BE2C (cell line): Measurements from ENCODE around the gene ICAM2.
A peak's percentile ranks its signal among the peaks of the same experiment; 100 is the strongest.

Source experiments
- DNase-seq: peaks from one replicate; pipeline ENCODE4 v3.0.0-alpha.2; 2020
- H3K27me3 ChIP-seq: fragments of 250-450 bp; sonication (Bioruptor Pico); 2 replicates; pipeline ENCODE4 v1.5.1; 2020; ENCODE audit warnings: mild to moderate bottlenecking
- H3K36me3 ChIP-seq: fragments of 250-450 bp; sonication (Bioruptor Pico); 2 replicates; pipeline ENCODE4 v1.5.1; 2020; ENCODE audit warnings: mild to moderate bottlenecking
- H3K4me1 ChIP-seq: fragments of 250-450 bp; sonication (Bioruptor Pico); 2 replicates; pipeline ENCODE4 v1.5.1; 2020
- H3K4me3 ChIP-seq: 2 replicates; pipeline ENCODE4 v1.5.1; 2011; ENCODE audit warnings: low read depth, low read length
- H3K9me3 ChIP-seq: fragments of 250-450 bp; sonication (Bioruptor Pico); 2 replicates; pipeline ENCODE4 v1.5.1; 2020
- TF ChIP-seq, protein P1 (sequence below): IDR thresholded peaks from 2 replicates; pipeline ENCODE4 v1.5.1; 2012; ENCODE audit warnings: mild to moderate bottlenecking, low read depth, low read length

Gene ICAM2

DNA sequence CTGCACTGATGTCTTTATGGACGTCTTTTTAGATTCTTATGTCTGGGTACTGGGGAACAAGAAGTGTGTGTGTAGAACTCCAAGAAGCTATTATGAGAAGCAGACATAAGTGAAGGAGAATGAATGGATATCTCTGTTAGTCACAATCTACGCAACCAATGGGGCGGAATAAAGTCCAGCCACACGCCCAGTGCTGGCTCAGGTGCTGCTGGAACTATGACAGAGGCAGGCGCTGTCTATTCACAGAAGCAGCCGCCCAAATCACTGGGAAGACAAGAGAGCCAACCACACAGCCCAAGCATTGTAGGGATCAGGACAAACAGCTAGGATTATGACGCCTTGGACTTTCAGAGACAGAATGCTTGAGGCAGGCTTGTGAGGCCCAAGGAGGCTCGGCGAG, 43.9 kb upstream of the ICAM2 start:
- H3K27me3 ChIP-seq: no peaks in the 10 kb centered on the region
- H3K4me1 ChIP-seq: no peaks in the 10 kb centered on the region
- TF ChIP-seq, protein P1, sequence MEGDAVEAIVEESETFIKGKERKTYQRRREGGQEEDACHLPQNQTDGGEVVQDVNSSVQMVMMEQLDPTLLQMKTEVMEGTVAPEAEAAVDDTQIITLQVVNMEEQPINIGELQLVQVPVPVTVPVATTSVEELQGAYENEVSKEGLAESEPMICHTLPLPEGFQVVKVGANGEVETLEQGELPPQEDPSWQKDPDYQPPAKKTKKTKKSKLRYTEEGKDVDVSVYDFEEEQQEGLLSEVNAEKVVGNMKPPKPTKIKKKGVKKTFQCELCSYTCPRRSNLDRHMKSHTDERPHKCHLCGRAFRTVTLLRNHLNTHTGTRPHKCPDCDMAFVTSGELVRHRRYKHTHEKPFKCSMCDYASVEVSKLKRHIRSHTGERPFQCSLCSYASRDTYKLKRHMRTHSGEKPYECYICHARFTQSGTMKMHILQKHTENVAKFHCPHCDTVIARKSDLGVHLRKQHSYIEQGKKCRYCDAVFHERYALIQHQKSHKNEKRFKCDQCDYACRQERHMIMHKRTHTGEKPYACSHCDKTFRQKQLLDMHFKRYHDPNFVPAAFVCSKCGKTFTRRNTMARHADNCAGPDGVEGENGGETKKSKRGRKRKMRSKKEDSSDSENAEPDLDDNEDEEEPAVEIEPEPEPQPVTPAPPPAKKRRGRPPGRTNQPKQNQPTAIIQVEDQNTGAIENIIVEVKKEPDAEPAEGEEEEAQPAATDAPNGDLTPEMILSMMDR: no peak
- no peaks in the 10 kb centered on the region for H3K9me3 ChIP-seq
- no peaks in the 10 kb centered on the region for H3K36me3 ChIP-seq
- no peak for DNase-seq
- no peak overlapping the region for H3K4me3 ChIP-seq

DNA sequence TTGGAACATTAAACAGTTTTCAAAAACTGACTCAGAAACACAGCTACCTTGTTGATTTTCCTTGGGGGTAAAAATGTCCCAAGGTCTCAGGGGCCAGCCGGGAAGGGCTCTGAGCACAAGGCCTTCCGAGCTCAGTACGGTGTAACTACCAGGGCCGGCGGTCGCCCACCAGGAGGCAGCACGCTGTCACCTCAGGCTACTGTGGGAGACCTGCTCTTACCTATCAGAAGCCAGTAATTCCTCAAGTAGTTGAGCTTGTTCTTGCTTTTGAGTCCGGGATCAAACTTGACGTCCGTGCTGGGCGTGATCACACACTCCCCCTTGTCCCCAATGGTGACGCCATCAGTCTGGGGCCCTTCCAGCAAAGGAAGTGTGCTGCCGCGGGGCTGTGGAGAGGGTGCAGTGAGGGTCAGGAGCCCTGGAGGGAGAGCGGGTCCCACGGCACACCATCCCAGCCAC, 43.4 kb upstream of the ICAM2 start:
- TF ChIP-seq, protein P1: peak; percentile 36
- Histone ChIP-seq H3K4me3 (no peak overlapping the region), H3K36me3 (no peaks in the 10 kb centered on the region), H3K4me1 (no peaks in the 10 kb centered on the region), H3K9me3 (no peaks in the 10 kb centered on the region), H3K27me3 (no peaks in the 10 kb centered on the region)
- DNase-seq: peak; percentile 65

DNA sequence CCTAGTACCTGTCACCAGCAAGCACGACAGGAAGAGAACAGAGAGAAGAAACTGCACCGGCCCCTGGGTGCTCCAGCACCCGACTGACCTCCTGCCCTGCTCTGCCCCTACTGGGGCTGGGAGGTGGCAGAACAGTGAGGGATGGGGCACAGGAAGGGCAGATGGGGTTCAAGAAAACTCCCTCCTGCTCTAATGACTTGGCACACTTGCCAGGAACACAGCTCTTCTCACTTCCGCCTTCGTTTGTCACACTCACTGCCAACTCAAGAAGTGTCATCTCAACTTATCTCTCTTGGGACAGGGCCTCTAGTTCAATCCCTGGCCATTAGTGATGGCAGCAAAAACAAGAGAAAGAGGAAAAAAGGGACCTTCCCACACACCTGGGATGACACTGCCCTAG, 42.7 kb upstream of the ICAM2 start:
- H3K4me3 ChIP-seq: no peak overlapping the region
- no peaks in the 10 kb centered on the region for H3K27me3 ChIP-seq
- TF ChIP-seq, protein P1: no peak
- H3K9me3 ChIP-seq: no peaks in the 10 kb centered on the region
- no peaks in the 10 kb centered on the region for H3K36me3 ChIP-seq
- no peaks in the 10 kb centered on the region for H3K4me1 ChIP-seq
- DNase-seq: no peak

DNA sequence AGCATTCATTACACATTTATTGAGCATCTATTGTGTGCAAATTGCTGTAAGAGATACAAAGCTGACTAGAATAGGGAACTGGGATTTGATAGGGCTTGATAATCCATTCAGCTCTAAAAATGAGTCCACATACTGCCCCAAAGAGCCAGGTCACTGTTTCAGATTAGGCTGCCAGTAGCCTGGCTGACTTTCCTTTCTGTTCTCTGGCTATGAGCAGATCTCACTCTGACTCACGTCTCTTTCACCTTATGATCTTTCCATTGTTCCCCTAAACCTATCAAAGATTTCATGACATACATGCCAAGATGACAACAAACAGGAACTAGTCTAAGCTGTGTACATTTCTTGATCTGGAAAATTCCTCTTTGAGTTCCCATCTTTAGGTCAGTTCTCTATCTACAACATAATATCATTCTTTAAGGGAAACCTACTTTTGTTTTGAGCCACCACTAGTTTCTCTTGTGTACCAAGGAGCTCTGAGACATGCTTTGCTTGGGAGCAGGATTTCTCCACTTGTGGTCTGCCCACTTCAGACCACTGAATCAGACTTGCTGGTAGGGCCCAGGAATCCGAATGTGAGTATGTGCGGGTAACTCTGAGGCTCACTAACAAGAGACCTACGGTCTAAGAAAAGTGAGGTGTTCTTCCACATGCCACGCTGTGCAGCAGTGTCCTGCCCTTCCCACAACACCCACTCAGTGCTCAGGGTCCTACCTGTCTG, 40.9 kb upstream of the ICAM2 start:
- no peaks in the 10 kb centered on the region for H3K4me1 ChIP-seq
- H3K36me3 ChIP-seq: no peaks in the 10 kb centered on the region
- no peaks in the 10 kb centered on the region for H3K27me3 ChIP-seq
- no peaks in the 10 kb centered on the region for H3K9me3 ChIP-seq
- TF ChIP-seq, protein P1: no peak
- no peak overlapping the region for H3K4me3 ChIP-seq
- no peak for DNase-seq

DNA sequence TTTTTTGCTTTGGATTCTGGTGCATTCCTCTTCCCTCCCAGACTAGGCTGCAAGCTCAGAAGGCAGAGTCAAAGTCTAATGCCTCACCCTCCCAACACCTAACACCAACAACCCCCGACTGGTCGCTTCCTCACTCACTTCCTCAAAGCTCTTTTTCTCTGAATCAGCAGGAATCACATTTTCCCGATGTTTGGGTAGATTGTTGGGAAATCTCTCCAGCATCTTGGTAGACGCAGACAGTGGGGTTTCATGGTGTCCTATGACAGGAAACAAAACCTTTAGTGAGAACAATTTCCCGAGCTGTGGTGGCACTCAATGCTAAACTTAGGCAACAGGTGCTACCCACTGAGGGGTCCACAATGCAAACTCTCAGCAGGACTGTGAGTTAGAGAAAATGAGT, 39.9 kb upstream of the ICAM2 start:
- Histone ChIP-seq H3K36me3 (no peaks in the 10 kb centered on the region), H3K4me3 (no peak overlapping the region), H3K9me3 (no peaks in the 10 kb centered on the region), H3K4me1 (no peaks in the 10 kb centered on the region), H3K27me3 (no peaks in the 10 kb centered on the region)
- no peak for DNase-seq
- TF ChIP-seq, protein P1: no peak

DNA sequence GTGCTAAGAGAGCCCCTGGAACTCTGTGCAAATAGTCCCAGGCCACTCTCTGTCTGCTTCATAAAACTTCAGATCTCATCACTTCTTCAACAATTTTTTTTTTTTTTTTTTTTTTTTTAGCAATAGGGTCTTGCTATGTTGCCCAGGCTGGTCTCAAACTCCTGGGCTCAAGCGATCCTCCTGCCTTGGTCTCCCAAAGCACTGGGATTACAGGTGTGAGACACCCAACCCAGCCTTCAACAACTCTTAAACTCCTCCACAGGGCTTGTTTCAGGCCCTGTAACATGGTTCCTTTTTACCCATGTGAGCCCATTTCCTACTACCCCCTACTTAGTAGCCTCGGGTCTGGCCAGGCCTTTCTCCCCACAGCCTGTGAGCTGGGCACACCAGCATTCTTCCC, 39.3 kb upstream of the ICAM2 start:
- H3K4me3 ChIP-seq: no peak overlapping the region
- H3K9me3 ChIP-seq: no peaks in the 10 kb centered on the region
- TF ChIP-seq, protein P1: no peak
- no peaks in the 10 kb centered on the region for H3K36me3 ChIP-seq
- DNase-seq: no peak
- H3K4me1 ChIP-seq: no peaks in the 10 kb centered on the region
- no peaks in the 10 kb centered on the region for H3K27me3 ChIP-seq
